OCI-LY3 (cell line): ENCODE results near the gene TGM5.

ENCODE experiments used
- H2AFZ ChIP-seq: fragments of 200-600, 300-600 bp; shearing (Covaris generic); 2 replicates; pipeline ENCODE4 v1.6.0; 2014; ENCODE audit warnings: antibody characterized with exemption, low read depth, low read length
- H3K27ac ChIP-seq: fragments of 200-600, 300-600 bp; sonication (generic); 2 replicates; pipeline ENCODE4 v1.5.1; 2014; ENCODE audit warnings: mild to moderate bottlenecking, low read length, moderate library complexity, mixed read lengths
- H3K27me3 ChIP-seq: fragments of 200-600, 300-600 bp; sonication (generic); 2 replicates; pipeline ENCODE4 v1.6.1; 2014; ENCODE audit warnings: low read depth, low read length, mixed read lengths
- H3K36me3 ChIP-seq: fragments of 200-600, 300-600 bp; sonication (generic); replicated peaks from 2 replicates; pipeline ENCODE3; 2014; ENCODE audit warnings: low read depth, low read length, mixed read lengths
- H3K4me1 ChIP-seq: fragments of 300-600, 200-600 bp; sonication (generic); 2 replicates; pipeline ENCODE4 v1.6.1; 2014; ENCODE audit warnings: low read length, mixed read lengths
- H3K4me2 ChIP-seq: fragments of 200-600, 300-600 bp; sonication (generic); 2 replicates; pipeline ENCODE4 v1.6.1; 2014; ENCODE audit warnings: low read length, mixed read lengths
- H3K4me3 ChIP-seq: fragments of 300-600, 200-600 bp; sonication (generic); 2 replicates; pipeline ENCODE4 v1.5.1; 2014; ENCODE audit warnings: antibody characterized with exemption, mild to moderate bottlenecking, low read length, moderate library complexity
- H3K79me2 ChIP-seq: fragments of 300-600, 200-600 bp; shearing (Covaris generic); 2 replicates; pipeline ENCODE4 v1.6.1; 2014; ENCODE audit warnings: mild to moderate bottlenecking, low read length, mixed read lengths
- H3K9ac ChIP-seq: fragments of 300-600, 200-600 bp; shearing (Covaris generic); 2 replicates; pipeline ENCODE4 v1.6.0; 2014; ENCODE audit warnings: mild to moderate bottlenecking, low read length, moderate library complexity
- H3K9me3 ChIP-seq: fragments of 200-600, 300-600 bp; shearing (Covaris generic); 2 replicates; pipeline ENCODE4 v1.6.1; 2014; ENCODE audit warnings: low read length, mixed read lengths; ENCODE audit not compliant: insufficient read depth
- H4K20me1 ChIP-seq: fragments of 200-600, 300-600 bp; sonication (generic); 2 replicates; pipeline ENCODE4 v1.6.1; 2016; ENCODE audit warnings: low read length, mixed read lengths; ENCODE audit not compliant: insufficient read depth
- CTCF ChIP-seq: fragments of 200-600, 300-600 bp; sonication (generic); IDR thresholded peaks from 2 replicates; pipeline ENCODE4 v1.5.1; 2014; ENCODE audit warnings: antibody characterized with exemption, low read length, low read depth
- EZH2phosphoT487 ChIP-seq: fragments of 200-600 bp; shearing (Covaris generic); IDR thresholded peaks from 2 replicates; pipeline ENCODE4 v1.6.1; 2018; ENCODE audit warnings: antibody characterized with exemption, mixed run types, low read depth

The TGM5 gene

DNA sequence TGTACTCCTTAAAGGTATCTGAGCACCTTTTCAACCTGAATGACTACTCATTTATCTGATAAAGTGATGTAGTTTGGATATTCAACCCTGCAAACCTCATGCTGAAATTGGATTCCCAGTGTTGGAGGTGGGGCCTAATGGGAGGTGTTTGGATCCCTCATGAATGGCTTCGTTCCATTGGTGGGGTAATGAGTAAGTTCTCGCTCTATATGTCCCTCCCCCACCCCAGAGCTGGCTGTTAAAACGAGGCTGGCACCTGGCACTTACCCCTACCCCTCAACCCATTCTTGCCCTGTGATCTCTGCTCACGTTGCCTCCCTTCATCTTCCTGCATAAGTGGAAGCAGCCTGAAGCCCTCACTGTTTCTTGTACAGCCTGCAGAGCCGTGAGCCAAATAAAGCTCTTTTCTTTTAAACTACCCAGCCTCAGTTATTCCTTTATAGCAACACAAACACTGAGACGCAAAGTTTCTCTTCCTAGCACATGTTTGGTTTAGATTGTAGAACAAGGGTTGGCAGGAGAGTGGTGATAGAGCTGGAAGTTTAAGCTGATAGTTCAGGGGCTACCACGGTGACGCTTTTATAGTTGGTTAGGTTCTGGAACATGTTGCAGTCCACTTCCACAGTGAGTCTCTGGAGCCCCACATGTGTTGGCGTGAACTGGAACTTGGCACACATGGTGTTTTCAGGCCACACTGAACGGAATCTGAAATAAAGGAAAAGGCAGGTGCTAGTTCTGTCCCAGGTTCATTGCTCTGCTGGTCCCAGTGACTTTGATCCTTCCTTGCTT, 69.8 kb downstream of the TGM5 start:
- no peaks in the 10 kb centered on the region for H3K9me3 ChIP-seq
- H3K4me3 ChIP-seq, result no peak overlapping the region
- H3K4me2 ChIP-seq, result no peak overlapping the region
- peaks cover 26% of the 10 kb centered on the region for H3K36me3 ChIP-seq
- no peak overlapping the region for H3K27ac ChIP-seq
- H3K27me3 ChIP-seq, result no peaks in the 10 kb centered on the region
- H4K20me1 ChIP-seq, result no peaks in the 10 kb centered on the region
- peaks cover 15% of the 10 kb centered on the region for H3K4me1 ChIP-seq
- no peaks in the 10 kb centered on the region for H3K79me2 ChIP-seq
- TF ChIP-seq EZH2phosphoT487, result no peak
- no peak for TF ChIP-seq CTCF
- no peak overlapping the region for H2AFZ ChIP-seq
- H3K9ac ChIP-seq, result no peak overlapping the region

DNA sequence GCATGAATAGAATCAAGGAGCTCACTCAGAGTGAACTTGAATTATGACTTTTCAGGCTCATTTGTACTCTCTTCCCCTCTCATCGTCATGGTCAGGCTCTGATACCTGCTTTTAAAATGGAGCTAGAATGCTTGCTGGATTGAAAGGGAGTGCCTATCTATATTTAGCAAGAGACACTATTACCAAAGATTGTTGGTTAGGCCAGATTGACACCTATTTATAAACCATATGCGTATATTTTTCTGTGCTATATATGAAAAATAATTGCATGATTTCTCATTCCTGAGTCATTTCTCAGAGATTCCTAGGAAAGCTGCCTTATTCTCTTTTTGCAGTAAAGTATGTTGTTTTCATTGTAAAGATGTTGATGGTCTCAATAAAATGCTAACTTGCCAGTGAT, 71.9 kb downstream of the TGM5 start:
- H3K9ac ChIP-seq, result no peak overlapping the region
- no peak overlapping the region for H3K4me3 ChIP-seq
- no peak overlapping the region for H3K27ac ChIP-seq
- no peaks in the 10 kb centered on the region for H3K9me3 ChIP-seq
- TF ChIP-seq EZH2phosphoT487 (no peak), CTCF (no peak)
- H3K4me1 ChIP-seq, result peaks cover 19% of the 10 kb centered on the region
- H2AFZ ChIP-seq, result no peak overlapping the region
- H3K4me2 ChIP-seq, result no peak overlapping the region
- no peaks in the 10 kb centered on the region for H3K27me3 ChIP-seq
- H4K20me1 ChIP-seq, result no peaks in the 10 kb centered on the region
- no peaks in the 10 kb centered on the region for H3K79me2 ChIP-seq
- peaks cover 36% of the 10 kb centered on the region for H3K36me3 ChIP-seq

DNA sequence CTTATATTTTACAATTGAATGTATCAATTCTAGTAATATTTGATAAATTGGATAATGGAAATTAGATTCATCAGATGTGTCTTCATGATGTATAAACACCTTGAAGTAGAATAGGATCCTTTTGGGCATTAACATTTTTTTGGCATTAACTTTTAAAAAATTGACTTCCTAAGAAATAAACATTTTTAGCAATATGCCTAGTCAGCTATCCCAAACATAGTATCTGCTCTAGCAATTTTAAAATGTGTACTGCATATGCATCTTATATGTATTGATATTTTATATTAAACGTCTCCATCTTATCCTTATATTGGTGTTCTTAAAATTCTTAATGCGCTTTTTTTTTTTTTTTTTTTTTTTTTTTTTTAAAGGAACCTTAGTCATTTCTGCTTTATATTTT, 73.0 kb downstream of the TGM5 start:
- no peak overlapping the region for H2AFZ ChIP-seq
- H3K4me2 ChIP-seq, result no peak overlapping the region
- no peaks in the 10 kb centered on the region for H3K79me2 ChIP-seq
- H3K27ac ChIP-seq, result no peak overlapping the region
- H3K9me3 ChIP-seq, result no peaks in the 10 kb centered on the region
- no peaks in the 10 kb centered on the region for H3K27me3 ChIP-seq
- peaks cover 19% of the 10 kb centered on the region for H3K4me1 ChIP-seq
- no peak overlapping the region for H3K4me3 ChIP-seq
- TF ChIP-seq EZH2phosphoT487, result no peak
- no peak for TF ChIP-seq CTCF
- no peaks in the 10 kb centered on the region for H4K20me1 ChIP-seq
- H3K36me3 ChIP-seq, result peaks cover 36% of the 10 kb centered on the region
- no peak overlapping the region for H3K9ac ChIP-seq

GRCh38 chr15:43190178-43190577, 76.5 kb downstream of the TGM5 start:
- H3K4me1 ChIP-seq, result peaks cover 24% of the 10 kb centered on the region
- H4K20me1 ChIP-seq, result no peaks in the 10 kb centered on the region
- peaks cover 11% of the 10 kb centered on the region for H3K79me2 ChIP-seq
- no peaks in the 10 kb centered on the region for H3K27me3 ChIP-seq
- no peak overlapping the region for H2AFZ ChIP-seq
- H3K9ac ChIP-seq, result no peak overlapping the region
- H3K4me3 ChIP-seq, result no peak overlapping the region
- no peaks in the 10 kb centered on the region for H3K9me3 ChIP-seq
- no peak for TF ChIP-seq CTCF
- TF ChIP-seq EZH2phosphoT487, result no peak
- peaks cover 30% of the 10 kb centered on the region for H3K36me3 ChIP-seq
- H3K27ac ChIP-seq, result no peak overlapping the region
- H3K4me2 ChIP-seq, result no peak overlapping the region
